Measurements from ENCODE around the gene BOD1L1. TPM values are rescaled to one million over a fixed set of nuclear protein-coding genes. Genes with fewer than 3 reads are reported as not detected.

Gene BOD1L1
- total RNA-seq, 2 donors from 2014 or later, result 16.2 to 20.0 TPM

GRCh38 chr4:13539047-13539618 lies 88.4 kb downstream of the BOD1L1 start:
- Histone ChIP-seq H3K4me1 (peaks cover 0 to 48% of the 10 kb centered on the region in 2 donors), H3K27me3 (peaks cover 80 to 92% of the 10 kb centered on the region in 2 donors), H3K4me3 (peak overlapping the region in 1 of 2 donors; percentile 0)

GRCh38 chr4:13538427-13538973 lies 89.0 kb downstream of the BOD1L1 start:
- H3K27me3 ChIP-seq, result peaks cover 79 to 92% of the 10 kb centered on the region in 2 donors
- peaks cover 0 to 41% of the 10 kb centered on the region in 2 donors for H3K4me1 ChIP-seq
- H3K27ac ChIP-seq, result no peak overlapping the region
- H3K9me3 ChIP-seq, result no peaks in the 10 kb centered on the region
- no peak for TF ChIP-seq CTCF (IDR thresholded peaks at IDR 0.05)
- no peak overlapping the region for H3K4me3 ChIP-seq
- H3K36me3 ChIP-seq, result no peaks in the 10 kb centered on the region
- no peak for DNase-seq (ENCODE audit: low spot score)

More at GRCh38 chr4:13539047-13539618, 88.4 kb downstream of the BOD1L1 start:
- Histone ChIP-seq H3K9me3 (no peaks in the 10 kb centered on the region), H3K36me3 (no peaks in the 10 kb centered on the region), H3K27ac (no peak overlapping the region)
- TF ChIP-seq CTCF (IDR thresholded peaks at IDR 0.05), result no peak
- no peak for DNase-seq (ENCODE audit: low spot score)

GRCh38 chr4:13537832-13538177 lies 89.7 kb downstream of the BOD1L1 start:
- Histone ChIP-seq H3K4me1 (peaks cover 0 to 41% of the 10 kb centered on the region in 2 donors), H3K36me3 (no peaks in the 10 kb centered on the region), H3K4me3 (no peak overlapping the region), H3K27ac (no peak overlapping the region), H3K27me3 (peaks cover 74 to 90% of the 10 kb centered on the region in 2 donors), H3K9me3 (no peaks in the 10 kb centered on the region)
- DNase-seq (ENCODE audit: low spot score), result no peak
- no peak for TF ChIP-seq CTCF (IDR thresholded peaks at IDR 0.05)

- H3K4me1 ChIP-seq, result peaks cover 0 to 38% of the 10 kb centered on the region in 2 donors
- DNase-seq (ENCODE audit: low spot score), result no peak
- no peaks in the 10 kb centered on the region for H3K36me3 ChIP-seq
- H3K27ac ChIP-seq, result no peak overlapping the region
- H3K9me3 ChIP-seq, result no peaks in the 10 kb centered on the region
- no peak for TF ChIP-seq CTCF (IDR thresholded peaks at IDR 0.05)
- peaks cover 74 to 89% of the 10 kb centered on the region in 2 donors for H3K27me3 ChIP-seq
- H3K4me3 ChIP-seq, result no peak overlapping the region
Observed at GRCh38 chr4:13537011-13537831, 90.3 kb downstream of the BOD1L1 start.

GRCh38 chr4:13536607-13537006 lies 90.9 kb downstream of the BOD1L1 start:
- no peak for TF ChIP-seq CTCF (IDR thresholded peaks at IDR 0.05)

More at GRCh38 chr4:13536607-13537006, 90.9 kb downstream of the BOD1L1 start:
- no peaks in the 10 kb centered on the region for H3K36me3 ChIP-seq
- peaks cover 68 to 88% of the 10 kb centered on the region in 2 donors for H3K27me3 ChIP-seq
- H3K9me3 ChIP-seq, result no peaks in the 10 kb centered on the region
- no peak overlapping the region for H3K27ac ChIP-seq
- no peak overlapping the region for H3K4me3 ChIP-seq
- DNase-seq (ENCODE audit: low spot score), result no peak
- H3K4me1 ChIP-seq, result peaks cover 0 to 32% of the 10 kb centered on the region in 2 donors

Data from right atrium auricular region (tissue), 2 donors.